SH-SY5Y (cell line): Measurements from ENCODE around the gene SYT7.

Source experiments
- GATA2 ChIP-seq: IDR thresholded peaks from 2 replicates; pipeline ENCODE4 v1.6.1; 2011; ENCODE audit warnings: mild to moderate bottlenecking, low read depth, low read length
- GATA3 ChIP-seq: IDR thresholded peaks from 2 replicates; pipeline ENCODE4 v1.6.1; 2011; ENCODE audit warnings: low read depth, mild to moderate bottlenecking, low read length, moderate library complexity

- no peak for TF ChIP-seq GATA2
- no peak for TF ChIP-seq GATA3
Observed at GRCh38 chr11:61487342-61488025, 93.4 kb downstream of the SYT7 start.
